Activated naive CD8-positive, alpha-beta T cell treated with anti-CD3 and anti-CD28 coated beads, Interleukin-2, amount 50 U/mL, for 24 hours (primary cell): ENCODE results near the gene CLPTM1L.
A peak's percentile ranks its signal among the peaks of the same experiment; 100 is the strongest.
"Not testable (repeated sequence)": the region's sequence is repeated elsewhere in the genome, so short reads cannot be mapped to it uniquely, and the experiment has no call there.

Experiments used
- ATAC-seq: fragments of 150-1000 bp; cut with Tn5 transposase; one replicate; pipeline ENCODE4 v1.10.0; 2021
- DNase-seq: peaks from one replicate; pipeline ENCODE4 v3.0.0; 2021
- H3K27ac Mint-ChIP-seq: one replicate; pipeline ENCODE4 v1.8.0; 2021; ENCODE audit warnings: mild to moderate bottlenecking, mixed read lengths
- H3K27me3 Mint-ChIP-seq: one replicate; pipeline ENCODE4 v1.8.0; 2021; ENCODE audit warnings: mixed read lengths
- H3K36me3 Mint-ChIP-seq: one replicate; pipeline ENCODE4 v1.8.0; 2021; ENCODE audit warnings: low read depth, mixed read lengths
- H3K4me1 Mint-ChIP-seq: one replicate; pipeline ENCODE4 v1.8.0; 2021; ENCODE audit warnings: mixed read lengths
- H3K4me3 Mint-ChIP-seq: one replicate; pipeline ENCODE4 v1.8.0; 2021; ENCODE audit warnings: mild to moderate bottlenecking, moderate library complexity, mixed read lengths
- H3K9me3 Mint-ChIP-seq: one replicate; pipeline ENCODE4 v1.8.0; 2021; ENCODE audit warnings: mixed read lengths

Gene CLPTM1L

GRCh38 chr5:1343315-1343751, 1.6 kb downstream of the CLPTM1L start:
- no peaks in the 10 kb centered on the region for H3K9me3 Mint-ChIP-seq
- ATAC-seq (no peak), DNase-seq (no peak)
- H3K4me1 Mint-ChIP-seq = peaks cover 22% of the 10 kb centered on the region
- peak overlapping the region; percentile 93 for H3K4me3 Mint-ChIP-seq
- H3K27ac Mint-ChIP-seq = peak overlapping the region; percentile 60
- H3K27me3 Mint-ChIP-seq = no peaks in the 10 kb centered on the region
- H3K36me3 Mint-ChIP-seq = peaks cover 34% of the 10 kb centered on the region

GRCh38 chr5:1342711-1343110, 2.2 kb downstream of the CLPTM1L start:
- not testable (repeated sequence) for H3K9me3 Mint-ChIP-seq, ATAC-seq, H3K4me3 Mint-ChIP-seq, DNase-seq, H3K27me3 Mint-ChIP-seq
- Mint-ChIP-seq H3K36me3 (peaks cover 34% of the 10 kb centered on the region), H3K4me1 (peaks cover 22% of the 10 kb centered on the region), H3K27ac (peak overlapping the region; percentile 60)

GRCh38 chr5:1342268-1342667, 2.6 kb downstream of the CLPTM1L start:
- ATAC-seq (no peak), DNase-seq (no peak)
- no peaks in the 10 kb centered on the region for H3K27me3 Mint-ChIP-seq
- no peak overlapping the region for H3K4me3 Mint-ChIP-seq
- no peaks in the 10 kb centered on the region for H3K9me3 Mint-ChIP-seq
- no peak overlapping the region for H3K27ac Mint-ChIP-seq
- H3K36me3 Mint-ChIP-seq = peaks cover 37% of the 10 kb centered on the region
- H3K4me1 Mint-ChIP-seq = peaks cover 19% of the 10 kb centered on the region

GRCh38 chr5:1341863-1342262, 3.0 kb downstream of the CLPTM1L start:
- H3K4me1 Mint-ChIP-seq = peaks cover 19% of the 10 kb centered on the region
- DNase-seq = no peak
- H3K9me3 Mint-ChIP-seq = no peaks in the 10 kb centered on the region
- ATAC-seq = no peak
- H3K27ac Mint-ChIP-seq = no peak overlapping the region
- H3K27me3 Mint-ChIP-seq = no peaks in the 10 kb centered on the region
- H3K4me3 Mint-ChIP-seq = no peak overlapping the region
- H3K36me3 Mint-ChIP-seq = peaks cover 37% of the 10 kb centered on the region

GRCh38 chr5:1339818-1340210, 5.1 kb downstream of the CLPTM1L start:
- not testable (repeated sequence) for H3K9me3 Mint-ChIP-seq, H3K4me3 Mint-ChIP-seq, H3K27me3 Mint-ChIP-seq, DNase-seq, ATAC-seq, H3K27ac Mint-ChIP-seq
- peaks cover 44% of the 10 kb centered on the region for H3K36me3 Mint-ChIP-seq
- peaks cover 16% of the 10 kb centered on the region for H3K4me1 Mint-ChIP-seq

GRCh38 chr5:1339139-1339817, 5.6 kb downstream of the CLPTM1L start:
- H3K9me3 Mint-ChIP-seq, H3K27me3 Mint-ChIP-seq, H3K27ac Mint-ChIP-seq, H3K4me3 Mint-ChIP-seq, DNase-seq, ATAC-seq: not testable (repeated sequence)
- peaks cover 45% of the 10 kb centered on the region for H3K36me3 Mint-ChIP-seq
- peaks cover 16% of the 10 kb centered on the region for H3K4me1 Mint-ChIP-seq

GRCh38 chr5:1338506-1339070, 6.3 kb downstream of the CLPTM1L start:
- Mint-ChIP-seq H3K4me1 (peaks cover 9% of the 10 kb centered on the region), H3K27ac (no peak overlapping the region), H3K36me3 (peaks cover 41% of the 10 kb centered on the region), H3K27me3 (no peaks in the 10 kb centered on the region), H3K4me3 (no peak overlapping the region), H3K9me3 (no peaks in the 10 kb centered on the region)
- ATAC-seq (no peak), DNase-seq (no peak)

- no peak for DNase-seq
- Mint-ChIP-seq H3K4me3 (no peak overlapping the region), H3K27me3 (no peaks in the 10 kb centered on the region), H3K27ac (no peak overlapping the region), H3K4me1 (peaks cover 4% of the 10 kb centered on the region), H3K36me3 (peaks cover 38% of the 10 kb centered on the region), H3K9me3 (no peaks in the 10 kb centered on the region)
- no peak for ATAC-seq
Measured at GRCh38 chr5:1338196-1338490, 6.8 kb downstream of the CLPTM1L start.

- Mint-ChIP-seq H3K9me3 (no peaks in the 10 kb centered on the region), H3K4me3 (no peak overlapping the region), H3K27ac (no peak overlapping the region), H3K27me3 (no peaks in the 10 kb centered on the region), H3K36me3 (peaks cover 36% of the 10 kb centered on the region), H3K4me1 (peaks cover 2% of the 10 kb centered on the region)
- DNase-seq (no peak), ATAC-seq (no peak)
Measured at GRCh38 chr5:1337489-1338195, 7.3 kb downstream of the CLPTM1L start.

- DNase-seq = no peak
- ATAC-seq = no peak
- Mint-ChIP-seq H3K27ac (no peak overlapping the region), H3K27me3 (no peaks in the 10 kb centered on the region), H3K4me1 (peaks cover 2% of the 10 kb centered on the region), H3K4me3 (no peak overlapping the region), H3K9me3 (no peaks in the 10 kb centered on the region), H3K36me3 (peaks cover 30% of the 10 kb centered on the region)
Measured at GRCh38 chr5:1336749-1337488, 8.0 kb downstream of the CLPTM1L start.

GRCh38 chr5:1336106-1336561, 8.8 kb downstream of the CLPTM1L start:
- H3K4me1 Mint-ChIP-seq = no peaks in the 10 kb centered on the region
- ATAC-seq (no peak), DNase-seq (no peak)
- no peaks in the 10 kb centered on the region for H3K27me3 Mint-ChIP-seq
- H3K9me3 Mint-ChIP-seq = no peaks in the 10 kb centered on the region
- no peak overlapping the region for H3K27ac Mint-ChIP-seq
- H3K36me3 Mint-ChIP-seq = peaks cover 24% of the 10 kb centered on the region
- no peak overlapping the region for H3K4me3 Mint-ChIP-seq

- Mint-ChIP-seq H3K27me3 (no peaks in the 10 kb centered on the region), H3K4me1 (no peaks in the 10 kb centered on the region), H3K9me3 (no peaks in the 10 kb centered on the region)
Measured at GRCh38 chr5:1335540-1336095, 9.3 kb downstream of the CLPTM1L start.

GRCh38 chr5:1334831-1335539, 9.9 kb downstream of the CLPTM1L start:
- no peak overlapping the region for H3K4me3 Mint-ChIP-seq
- no peak overlapping the region for H3K27ac Mint-ChIP-seq
- DNase-seq (no peak), ATAC-seq (no peak)
- no peaks in the 10 kb centered on the region for H3K9me3 Mint-ChIP-seq
- H3K4me1 Mint-ChIP-seq = no peaks in the 10 kb centered on the region
- no peaks in the 10 kb centered on the region for H3K27me3 Mint-ChIP-seq
- peaks cover 18% of the 10 kb centered on the region for H3K36me3 Mint-ChIP-seq

More at GRCh38 chr5:1335540-1336095, 9.3 kb downstream of the CLPTM1L start:
- ATAC-seq (no peak), DNase-seq (no peak)
- H3K4me3 Mint-ChIP-seq = no peak overlapping the region
- H3K36me3 Mint-ChIP-seq = peaks cover 22% of the 10 kb centered on the region
- H3K27ac Mint-ChIP-seq = no peak overlapping the region

GRCh38 chr5:1333986-1334385, 10.9 kb downstream of the CLPTM1L start:
- Mint-ChIP-seq H3K9me3 (no peaks in the 10 kb centered on the region), H3K36me3 (peaks cover 18% of the 10 kb centered on the region), H3K4me1 (no peaks in the 10 kb centered on the region), H3K27me3 (no peaks in the 10 kb centered on the region), H3K27ac (no peak overlapping the region), H3K4me3 (no peak overlapping the region)
- ATAC-seq (no peak), DNase-seq (no peak)
